Astrocyte (in vitro differentiated cells and primary cell): ENCODE data around the gene PFDN5.

Source experiments
- EZH2 ChIP-seq: IDR thresholded peaks from 2 replicates; pipeline ENCODE4 v1.6.1; 2012; ENCODE audit warnings: mild to moderate bottlenecking, low read length, inconsistent platforms; ENCODE audit not compliant: insufficient read depth
- TF ChIP-seq, protein P1 (sequence below): IDR thresholded peaks from 2 replicates; pipeline ENCODE4 v1.5.1; 2011; ENCODE audit warnings: low read depth, mild to moderate bottlenecking, inconsistent platforms, low read length, moderate library complexity; ENCODE audit not compliant: insufficient read depth

DNA sequence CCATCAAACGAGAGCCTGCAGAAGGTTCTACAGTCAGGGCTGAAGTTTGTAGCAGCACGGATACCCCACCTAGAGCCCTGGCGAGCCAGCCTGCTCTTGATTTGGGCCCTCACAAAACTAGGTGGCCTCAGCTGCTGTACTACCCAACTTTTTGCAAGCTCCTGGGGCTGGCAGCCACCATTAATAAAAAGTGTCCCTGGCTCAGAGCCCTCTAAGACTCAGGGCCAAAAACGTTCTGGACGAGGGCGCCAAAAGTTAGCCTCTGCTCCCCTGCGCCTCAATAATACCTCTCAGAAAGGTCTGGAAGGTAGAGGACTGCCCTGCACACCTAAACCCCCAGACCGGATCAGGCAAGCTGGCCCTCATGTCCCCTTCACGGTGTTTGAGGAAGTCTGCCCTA, 8.9 kb upstream of the PFDN5 start:
- no peak for TF ChIP-seq EZH2
- TF ChIP-seq, protein P1, sequence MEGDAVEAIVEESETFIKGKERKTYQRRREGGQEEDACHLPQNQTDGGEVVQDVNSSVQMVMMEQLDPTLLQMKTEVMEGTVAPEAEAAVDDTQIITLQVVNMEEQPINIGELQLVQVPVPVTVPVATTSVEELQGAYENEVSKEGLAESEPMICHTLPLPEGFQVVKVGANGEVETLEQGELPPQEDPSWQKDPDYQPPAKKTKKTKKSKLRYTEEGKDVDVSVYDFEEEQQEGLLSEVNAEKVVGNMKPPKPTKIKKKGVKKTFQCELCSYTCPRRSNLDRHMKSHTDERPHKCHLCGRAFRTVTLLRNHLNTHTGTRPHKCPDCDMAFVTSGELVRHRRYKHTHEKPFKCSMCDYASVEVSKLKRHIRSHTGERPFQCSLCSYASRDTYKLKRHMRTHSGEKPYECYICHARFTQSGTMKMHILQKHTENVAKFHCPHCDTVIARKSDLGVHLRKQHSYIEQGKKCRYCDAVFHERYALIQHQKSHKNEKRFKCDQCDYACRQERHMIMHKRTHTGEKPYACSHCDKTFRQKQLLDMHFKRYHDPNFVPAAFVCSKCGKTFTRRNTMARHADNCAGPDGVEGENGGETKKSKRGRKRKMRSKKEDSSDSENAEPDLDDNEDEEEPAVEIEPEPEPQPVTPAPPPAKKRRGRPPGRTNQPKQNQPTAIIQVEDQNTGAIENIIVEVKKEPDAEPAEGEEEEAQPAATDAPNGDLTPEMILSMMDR, result no peak
